ENCODE data around the gene TANC1. TPM values are rescaled to one million over a fixed set of nuclear protein-coding genes. Genes with fewer than 3 reads are reported as not detected.

The TANC1 gene
- total and polyA plus RNA-seq, 2 donors (not counting 3 experiments of a cell fraction or from before 2014, with no cell fraction given): 58.9 to 99.4 TPM

- ChIA-PET POLR2A (interaction anchor here (0.6 kb wide), 1 partner anchor 36 kb away, joined by 3 read pairs; no protein-coding TSS in a partner anchor), CTCF (interaction anchor here (0.9 kb wide), 2 partner anchors 10 to 214 kb away, joined by 3 to 4 read pairs; no protein-coding TSS in a partner anchor)
- Histone ChIP-seq H3K4me3 (replicated peaks in 1 of 3; ENCODE audit: insufficient read depth in 1 of 3, low read depth in 1 of 3, low read length in 3 of 3) (no peak overlapping the region), H3K4me2 (ENCODE audit: insufficient read depth, low read length) (no peak overlapping the region), H3K36me3 (ENCODE audit: control insufficient read depth in 2 of 2, extremely low read depth in 1 of 2, insufficient read depth in 2 of 2, low read length in 2 of 2) (peaks cover 0 to 8% of the 10 kb centered on the region in 2 experiments), H3K9ac (replicated peaks; ENCODE audit: extremely low read depth, insufficient read depth, low read length) (no peak overlapping the region), H4K20me1 (replicated peaks; ENCODE audit: control insufficient read depth, extremely low read depth, insufficient read depth, low read length) (no peaks in the 10 kb centered on the region), H3K9me3 (replicated peaks; ENCODE audit: control insufficient read depth, insufficient read depth, low read length) (no peaks in the 10 kb centered on the region), H3K79me2 (ENCODE audit: control insufficient read depth, insufficient read depth, low read length) (peaks cover 23% of the 10 kb centered on the region), H3K27me3 (ENCODE audit: control insufficient read depth in 2 of 2, insufficient read depth in 2 of 2, low read length in 2 of 2) (no peaks in the 10 kb centered on the region), H2AFZ (ENCODE audit: low read depth, low read length) (no peak overlapping the region), H3K27ac (ENCODE audit: insufficient read depth, low read depth, low read length) (no peak overlapping the region), H3K9me1 (replicated peaks; ENCODE audit: control insufficient read depth, extremely low read depth, insufficient read depth, low read length) (no peaks in the 10 kb centered on the region), H3K4me1 (ENCODE audit: control insufficient read depth, extremely low read depth, insufficient read depth, low read length) (peaks cover 27% of the 10 kb centered on the region)
- no TSS peak for BruUV-seq (replicated peaks)
- TF ChIP-seq EZH2 (IDR thresholded peaks at IDR 0.05; ENCODE audit: borderline replicate concordance, low read depth, low read length, severe bottlenecking) (no peak), POLR2A (IDR thresholded peaks at IDR 0.05; ENCODE audit: low read depth, low read length) (no peak), FOS (IDR thresholded peaks at IDR 0.05; ENCODE audit: borderline replicate concordance, insufficient read depth, low read length) (no peak), JUN (IDR thresholded peaks at IDR 0.05; ENCODE audit: borderline replicate concordance, insufficient read depth, insufficient read length, low read depth) (no peak), MYC (IDR thresholded peaks at IDR 0.05; ENCODE audit: low read depth, low read length) (no peak), POLR2AphosphoS5 (IDR thresholded peaks at IDR 0.05; ENCODE audit: insufficient read depth, low read depth, low read length) (no peak), GATA2 (IDR thresholded peaks at IDR 0.05; ENCODE audit: insufficient read depth, insufficient read length, low read depth, low read length) (no peak)
- TF ChIP-seq, protein P1, sequence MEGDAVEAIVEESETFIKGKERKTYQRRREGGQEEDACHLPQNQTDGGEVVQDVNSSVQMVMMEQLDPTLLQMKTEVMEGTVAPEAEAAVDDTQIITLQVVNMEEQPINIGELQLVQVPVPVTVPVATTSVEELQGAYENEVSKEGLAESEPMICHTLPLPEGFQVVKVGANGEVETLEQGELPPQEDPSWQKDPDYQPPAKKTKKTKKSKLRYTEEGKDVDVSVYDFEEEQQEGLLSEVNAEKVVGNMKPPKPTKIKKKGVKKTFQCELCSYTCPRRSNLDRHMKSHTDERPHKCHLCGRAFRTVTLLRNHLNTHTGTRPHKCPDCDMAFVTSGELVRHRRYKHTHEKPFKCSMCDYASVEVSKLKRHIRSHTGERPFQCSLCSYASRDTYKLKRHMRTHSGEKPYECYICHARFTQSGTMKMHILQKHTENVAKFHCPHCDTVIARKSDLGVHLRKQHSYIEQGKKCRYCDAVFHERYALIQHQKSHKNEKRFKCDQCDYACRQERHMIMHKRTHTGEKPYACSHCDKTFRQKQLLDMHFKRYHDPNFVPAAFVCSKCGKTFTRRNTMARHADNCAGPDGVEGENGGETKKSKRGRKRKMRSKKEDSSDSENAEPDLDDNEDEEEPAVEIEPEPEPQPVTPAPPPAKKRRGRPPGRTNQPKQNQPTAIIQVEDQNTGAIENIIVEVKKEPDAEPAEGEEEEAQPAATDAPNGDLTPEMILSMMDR (IDR thresholded peaks at IDR 0.05; ENCODE audit: extremely low read depth in 1 of 2, insufficient read depth in 1 of 2, low read depth in 1 of 2, low read length in 2 of 2): no peak
- TF ChIP-seq, protein P2, sequence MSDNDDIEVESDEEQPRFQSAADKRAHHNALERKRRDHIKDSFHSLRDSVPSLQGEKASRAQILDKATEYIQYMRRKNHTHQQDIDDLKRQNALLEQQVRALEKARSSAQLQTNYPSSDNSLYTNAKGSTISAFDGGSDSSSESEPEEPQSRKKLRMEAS (IDR thresholded peaks at IDR 0.05; ENCODE audit: insufficient read depth, insufficient read length): no peak
- dilution Hi-C loops (cut with MboI; ENCODE audit: extremely low pct_ligation_motif_present, low sequenced_read_pairs) (no loop called here), intact Hi-C loops (cut with micrococcal nuclease) (no loop called here)
- DNase-seq (ENCODE audit: low read depth, low spot score): no peak
- no peak for FAIRE-seq
Observed at GRCh38 chr2:159114835-159115234, 146.4 kb downstream of the TANC1 start.
